Measurements from ENCODE around the gene GMCL2. TPM values are rescaled to one million over a fixed set of nuclear protein-coding genes. Genes with fewer than 3 reads are reported as not detected.

The GMCL2 gene
- total and polyA plus RNA-seq, 9 of the 15 experiments (the other 6 are each of a cell fraction or from before 2014, with no cell fraction given), result 0.04 TPM; not detected in 8

GRCh38 chr5:178204182-178204934 lies 17.2 kb upstream of the GMCL2 start, which contains the start of gene HNRNPAB (continued):
- TF ChIP-seq PURB (CRISPR knock-in tag; IDR thresholded peaks at IDR 0.05; ENCODE audit: low read depth) (no peak), KLF16 (IDR thresholded peaks at IDR 0.05) (no peak), HMG20A (CRISPR knock-in tag; conservative IDR thresholded peaks at IDR 0.05) (no peak), MTA3 (IDR thresholded peaks at IDR 0.05; ENCODE audit: borderline replicate concordance) (peak; percentile 99), POLR2B (IDR thresholded peaks at IDR 0.05; ENCODE audit: low read depth, partially characterized antibody) (peak; percentile 98), ATF7 (IDR thresholded peaks at IDR 0.05) (peak; percentile 60; the same call in 1 of the 2 replicates), FOS (IDR thresholded peaks at IDR 0.05; ENCODE audit: extremely low read depth, insufficient read length) (peak; percentile 96), BCLAF1 (IDR thresholded peaks at IDR 0.05; ENCODE audit: borderline replicate concordance in 1 of 2, control insufficient read depth in 1 of 2, low read depth in 2 of 2, low read length in 1 of 2) (no peak), CC2D1A (IDR thresholded peaks at IDR 0.05) (no peak), CTCFL (IDR thresholded peaks at IDR 0.05; ENCODE audit: borderline replicate concordance, insufficient read depth, low read depth, low read length, poor library complexity, severe bottlenecking) (peak; percentile 27), YBX1 (IDR thresholded peaks at IDR 0.05) (no peak), THRA (IDR thresholded peaks at IDR 0.05) (no peak), CREBBP (IDR thresholded peaks at IDR 0.05; ENCODE audit: low read depth, low read length) (no peak), SAFB2 (IDR thresholded peaks at IDR 0.05; ENCODE audit: borderline replicate concordance, low read depth, low read length, severe bottlenecking) (no peak), ZNF655 (CRISPR knock-in tag; IDR thresholded peaks at IDR 0.05) (no peak), TEAD4 (IDR thresholded peaks at IDR 0.05; ENCODE audit: low read length) (peak; percentile 32; the same call in 1 of the 2 replicates), TEAD4 (CRISPR knock-in tag; IDR thresholded peaks at IDR 0.05; ENCODE audit: borderline replicate concordance) (no peak)

Data from K562 (cell line).